GM12878 (cell line): ENCODE data around the gene KATNBL1. TPM values are rescaled to one million over a fixed set of nuclear protein-coding genes. Genes with fewer than 3 reads are reported as not detected.

Source experiments
- ATAC-seq: fragments of 200-7000 bp; cut with Tn5 transposase; 3 replicates; pipeline ENCODE4 v1.9.1; 2020; ENCODE audit warnings: mild to moderate bottlenecking, moderate library complexity
- BruUV-seq: library from RNA; stranded (reverse); fragments of 400-500 nt; replicated peaks from 2 replicates; lab custom pipeline; 2021; lab: Mats Ljungman, UMichigan
- CTCF ChIA-PET: fragments of 300-600 bp; sonication (Branson Sonifier 250); formaldehyde crosslinking; extraction: SDS; loops from one replicate; lab custom pipeline; 2021; ENCODE audit warnings: inconsistent platforms; lab: Yijun Ruan, JAX
- POLR2A ChIA-PET: fragments of 350-600 bp; formaldehyde crosslinking; extraction: SDS; loops from one replicate; lab custom pipeline; 2021; ENCODE audit warnings: inconsistent platforms; lab: Charles Lee
- RAD21 ChIA-PET: fragments of 300-600 bp; sonication (Branson Sonifier 250); formaldehyde crosslinking; loops from one replicate; lab custom pipeline; 2023; ENCODE audit warnings: antibody characterized with exemption; ENCODE audit not compliant: unreplicated experiment; lab: Charles Lee
- SMC1A ChIA-PET: fragments of 300-600 bp; sonication (Branson Sonifier 250); formaldehyde crosslinking; loops from one replicate; lab custom pipeline; 2023; ENCODE audit not compliant: unreplicated experiment, uncharacterized antibody; lab: Charles Lee
- DNase-seq: peaks from one replicate; pipeline ENCODE4 v3.0.0-alpha.2; 2011; ENCODE audit warnings: low read depth, low spot score
- FAIRE-seq: peaks from 3 replicates; lab custom pipeline; 2011; peaks lifted over from hg19 to GRCh38; lab: Jason Lieb, UNC
- H2AFZ ChIP-seq: 2 replicates; pipeline ENCODE4 v1.6.0; 2011; ENCODE audit warnings: low read depth, low read length, control low read depth; ENCODE audit not compliant: control insufficient read depth
- H3K27ac ChIP-seq: 2 replicates; pipeline ENCODE4 v1.5.1; 2011; ENCODE audit warnings: control low read depth; ENCODE audit not compliant: control insufficient read depth, insufficient read depth
- H3K27me3 ChIP-seq, 2 experiments: replicated peaks in 1 of 2; 2 replicates each; pipeline versions ENCODE4 v1.6.0 to v1.6.1; 2011; ENCODE audit warnings: low read length in 1 of 2; ENCODE audit not compliant: control insufficient read depth in 2 of 2, insufficient read depth in 2 of 2
- H3K36me3 ChIP-seq, 2 experiments: 2 replicates each; pipeline ENCODE4 v1.5.1; 2011; ENCODE audit warnings: low read length in 1 of 2; ENCODE audit not compliant: control insufficient read depth in 2 of 2, insufficient read depth in 2 of 2
- H3K4me1 ChIP-seq: 2 replicates; pipeline ENCODE4 v1.6.1; 2011; ENCODE audit warnings: mild to moderate bottlenecking, low read length, moderate library complexity, mixed read lengths; ENCODE audit not compliant: control insufficient read depth, insufficient read depth
- H3K4me2 ChIP-seq: 2 replicates; pipeline ENCODE4 v1.6.0; 2011; ENCODE audit warnings: control low read depth; ENCODE audit not compliant: control insufficient read depth, insufficient read depth
- H3K4me3 ChIP-seq: fragments of 200-600 bp; sonication (generic); 2 replicates; pipeline ENCODE4 v1.5.1; 2016
- H3K79me2 ChIP-seq: 2 replicates; pipeline ENCODE4 v1.6.0; 2011; ENCODE audit warnings: low read length; ENCODE audit not compliant: control insufficient read depth, insufficient read depth
- H3K9ac ChIP-seq: 2 replicates; pipeline ENCODE4 v1.8.0; 2011; ENCODE audit warnings: low read length, control low read depth, mixed read lengths; ENCODE audit not compliant: control insufficient read depth, insufficient read depth
- H3K9me3 ChIP-seq: replicated peaks from 3 replicates; pipeline ENCODE4 v1.5.1; 2011; ENCODE audit warnings: mild to moderate bottlenecking, low read length; ENCODE audit not compliant: control insufficient read depth, insufficient read depth
- H4K20me1 ChIP-seq: 2 replicates; pipeline ENCODE4 v1.6.0; 2011; ENCODE audit not compliant: control insufficient read depth, insufficient read depth
- CREM ChIP-seq: IDR thresholded peaks from 2 replicates; pipeline ENCODE4 v1.6.1; 2014; ENCODE audit warnings: antibody characterized with exemption, low read depth
- WGBS: methylation state at CpG from one replicate; pipeline ENCODE4 v1.1.6; 2016; ENCODE audit warnings: low lambda C conversion rate; ENCODE audit not compliant: insufficient replicate concordance, insufficient coverage; ENCODE audit errors: missing lambda C conversion rate; 5-methylcytosine and 5-hydroxymethylcytosine counted together
- in situ Hi-C: fragments of 300-500 bp; cut with MboI; formaldehyde crosslinking; loops from 9 replicates; pipeline ENCODE4 v1.14.3; 2018; ENCODE audit warnings: mixed read lengths
- intact Hi-C: fragments of 100-400 bp; cut with micrococcal nuclease; formaldehyde crosslinking; loops from one replicate; pipeline ENCODE4 v1.14.2; 2022; ENCODE audit not compliant: unreplicated experiment
- polyA plus RNA-seq, 11 experiments: library from polyadenylated mRNA; depleted of rRNA in 4 of 11; unstranded in 6 of 11; stranded (reverse) in 5 of 11; fragments of >200 nt; fragmentation: Nextera tagmentation in 4 of 11; fragmentation: Illumina TruSeq in 1 of 11; extraction: Ambion mirVana in 4 of 11; extraction: Trizol in 1 of 11; gene quantifications; 1 replicate in 1 of 11; 2 replicates in 10 of 11; pipeline versions ENCODE4 v1.2.1 to v1.2.3, GENCODE V29; 2011 to 2016; ENCODE audit warnings: inconsistent platforms in 2 of 11, missing spikeins in 2 of 11, low read depth in 1 of 11
- total RNA-seq, 4 experiments: library from RNA; depleted of rRNA in 3 of 4; stranded (reverse); fragments of >200 nt in 3 of 4; fragmentation: Illumina TruSeq in 1 of 4; extraction: Trizol in 1 of 4; gene quantifications; 2 replicates each; pipeline versions ENCODE4 v1.2.1 to v1.2.3, GENCODE V29; 2013 to 2021
- TF ChIP-seq, protein P1 (sequence below): IDR thresholded peaks from 2 replicates; pipeline ENCODE4 v1.6.1; 2011; ENCODE audit warnings: low read depth, low read length, improper control_type of control experiment, borderline replicate concordance
- TF ChIP-seq, protein P2 (sequence below): fragments of 450-650 bp; IDR thresholded peaks from 2 replicates; pipeline ENCODE4 v1.6.1; 2017; ENCODE audit warnings: mild to moderate bottlenecking, moderate library complexity
- TF ChIP-seq, protein P3 (sequence below): fragments of 450-650 bp; IDR thresholded peaks from 2 replicates; pipeline ENCODE4 v1.6.1; 2017; ENCODE audit warnings: mild to moderate bottlenecking, moderate library complexity

KATNBL1 gene
- total and polyA plus RNA-seq, 10 of the 15 experiments (the other 5 are each of a cell fraction or from before 2014, with no cell fraction given): 7.8 to 58.8 (median 30.1) TPM

DNA sequence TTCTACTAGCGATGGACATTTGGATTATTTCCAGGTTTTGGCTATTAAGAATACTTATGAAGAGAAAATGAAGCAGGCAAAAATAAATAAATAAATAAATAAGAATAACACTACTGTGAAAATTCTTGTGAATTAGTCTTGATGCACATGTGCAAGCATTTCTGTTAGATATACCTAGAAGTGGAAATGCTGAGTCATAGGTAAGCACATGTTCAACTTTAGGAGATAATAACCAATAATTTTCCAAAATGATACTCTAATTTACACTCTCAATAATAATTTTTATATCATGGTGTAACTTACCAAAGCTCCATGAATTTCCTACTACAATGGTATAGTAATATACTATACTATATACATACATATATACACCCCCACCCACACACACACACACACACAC is 38.3 kb upstream of the KATNBL1 start:
- Histone ChIP-seq H3K9me3 (no peaks in the 10 kb centered on the region), H3K27ac (no peak overlapping the region), H3K27me3 (no peaks in the 10 kb centered on the region), H2AFZ (no peak overlapping the region), H3K4me3 (no peak overlapping the region), H3K4me1 (no peaks in the 10 kb centered on the region), H3K4me2 (no peak overlapping the region), H3K36me3 (peaks cover 4 to 40% of the 10 kb centered on the region in 2 experiments), H3K79me2 (no peaks in the 10 kb centered on the region), H3K9ac (no peak overlapping the region), H4K20me1 (no peaks in the 10 kb centered on the region)
- ChIA-PET SMC1A (interaction anchor here (1.0 to 1.9 kb wide), 3 partner anchors 10 to 119 kb away, joined by 3 to 5 read pairs (median 4); partner anchors contain the start of gene LPCAT4), RAD21 (interaction anchor here (1.3 to 1.4 kb wide), 2 partner anchors 80 to 119 kb away, joined by 3 to 7 read pairs; partner anchors contain the start of gene LPCAT4), CTCF (interaction anchor here (0.8 to 1.7 kb wide), 3 partner anchors 22 to 120 kb away, joined by 3 to 4 read pairs (median 4); no protein-coding TSS in a partner anchor), POLR2A (interaction anchor here (0.5 kb wide), 1 partner anchor 104 kb away, joined by 4 read pairs; no protein-coding TSS in a partner anchor)
- TF ChIP-seq, protein P1, sequence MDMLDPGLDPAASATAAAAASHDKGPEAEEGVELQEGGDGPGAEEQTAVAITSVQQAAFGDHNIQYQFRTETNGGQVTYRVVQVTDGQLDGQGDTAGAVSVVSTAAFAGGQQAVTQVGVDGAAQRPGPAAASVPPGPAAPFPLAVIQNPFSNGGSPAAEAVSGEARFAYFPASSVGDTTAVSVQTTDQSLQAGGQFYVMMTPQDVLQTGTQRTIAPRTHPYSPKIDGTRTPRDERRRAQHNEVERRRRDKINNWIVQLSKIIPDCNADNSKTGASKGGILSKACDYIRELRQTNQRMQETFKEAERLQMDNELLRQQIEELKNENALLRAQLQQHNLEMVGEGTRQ: no peak
- TF ChIP-seq, protein P2, sequence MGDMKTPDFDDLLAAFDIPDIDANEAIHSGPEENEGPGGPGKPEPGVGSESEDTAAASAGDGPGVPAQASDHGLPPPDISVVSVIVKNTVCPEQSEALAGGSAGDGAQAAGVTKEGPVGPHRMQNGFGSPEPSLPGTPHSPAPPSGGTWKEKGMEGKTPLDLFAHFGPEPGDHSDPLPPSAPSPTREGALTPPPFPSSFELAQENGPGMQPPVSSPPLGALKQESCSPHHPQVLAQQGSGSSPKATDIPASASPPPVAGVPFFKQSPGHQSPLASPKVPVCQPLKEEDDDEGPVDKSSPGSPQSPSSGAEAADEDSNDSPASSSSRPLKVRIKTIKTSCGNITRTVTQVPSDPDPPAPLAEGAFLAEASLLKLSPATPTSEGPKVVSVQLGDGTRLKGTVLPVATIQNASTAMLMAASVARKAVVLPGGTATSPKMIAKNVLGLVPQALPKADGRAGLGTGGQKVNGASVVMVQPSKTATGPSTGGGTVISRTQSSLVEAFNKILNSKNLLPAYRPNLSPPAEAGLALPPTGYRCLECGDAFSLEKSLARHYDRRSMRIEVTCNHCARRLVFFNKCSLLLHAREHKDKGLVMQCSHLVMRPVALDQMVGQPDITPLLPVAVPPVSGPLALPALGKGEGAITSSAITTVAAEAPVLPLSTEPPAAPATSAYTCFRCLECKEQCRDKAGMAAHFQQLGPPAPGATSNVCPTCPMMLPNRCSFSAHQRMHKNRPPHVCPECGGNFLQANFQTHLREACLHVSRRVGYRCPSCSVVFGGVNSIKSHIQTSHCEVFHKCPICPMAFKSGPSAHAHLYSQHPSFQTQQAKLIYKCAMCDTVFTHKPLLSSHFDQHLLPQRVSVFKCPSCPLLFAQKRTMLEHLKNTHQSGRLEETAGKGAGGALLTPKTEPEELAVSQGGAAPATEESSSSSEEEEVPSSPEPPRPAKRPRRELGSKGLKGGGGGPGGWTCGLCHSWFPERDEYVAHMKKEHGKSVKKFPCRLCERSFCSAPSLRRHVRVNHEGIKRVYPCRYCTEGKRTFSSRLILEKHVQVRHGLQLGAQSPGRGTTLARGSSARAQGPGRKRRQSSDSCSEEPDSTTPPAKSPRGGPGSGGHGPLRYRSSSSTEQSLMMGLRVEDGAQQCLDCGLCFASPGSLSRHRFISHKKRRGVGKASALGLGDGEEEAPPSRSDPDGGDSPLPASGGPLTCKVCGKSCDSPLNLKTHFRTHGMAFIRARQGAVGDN: no peak
- no peak for TF ChIP-seq CREM
- TF ChIP-seq, protein P3, sequence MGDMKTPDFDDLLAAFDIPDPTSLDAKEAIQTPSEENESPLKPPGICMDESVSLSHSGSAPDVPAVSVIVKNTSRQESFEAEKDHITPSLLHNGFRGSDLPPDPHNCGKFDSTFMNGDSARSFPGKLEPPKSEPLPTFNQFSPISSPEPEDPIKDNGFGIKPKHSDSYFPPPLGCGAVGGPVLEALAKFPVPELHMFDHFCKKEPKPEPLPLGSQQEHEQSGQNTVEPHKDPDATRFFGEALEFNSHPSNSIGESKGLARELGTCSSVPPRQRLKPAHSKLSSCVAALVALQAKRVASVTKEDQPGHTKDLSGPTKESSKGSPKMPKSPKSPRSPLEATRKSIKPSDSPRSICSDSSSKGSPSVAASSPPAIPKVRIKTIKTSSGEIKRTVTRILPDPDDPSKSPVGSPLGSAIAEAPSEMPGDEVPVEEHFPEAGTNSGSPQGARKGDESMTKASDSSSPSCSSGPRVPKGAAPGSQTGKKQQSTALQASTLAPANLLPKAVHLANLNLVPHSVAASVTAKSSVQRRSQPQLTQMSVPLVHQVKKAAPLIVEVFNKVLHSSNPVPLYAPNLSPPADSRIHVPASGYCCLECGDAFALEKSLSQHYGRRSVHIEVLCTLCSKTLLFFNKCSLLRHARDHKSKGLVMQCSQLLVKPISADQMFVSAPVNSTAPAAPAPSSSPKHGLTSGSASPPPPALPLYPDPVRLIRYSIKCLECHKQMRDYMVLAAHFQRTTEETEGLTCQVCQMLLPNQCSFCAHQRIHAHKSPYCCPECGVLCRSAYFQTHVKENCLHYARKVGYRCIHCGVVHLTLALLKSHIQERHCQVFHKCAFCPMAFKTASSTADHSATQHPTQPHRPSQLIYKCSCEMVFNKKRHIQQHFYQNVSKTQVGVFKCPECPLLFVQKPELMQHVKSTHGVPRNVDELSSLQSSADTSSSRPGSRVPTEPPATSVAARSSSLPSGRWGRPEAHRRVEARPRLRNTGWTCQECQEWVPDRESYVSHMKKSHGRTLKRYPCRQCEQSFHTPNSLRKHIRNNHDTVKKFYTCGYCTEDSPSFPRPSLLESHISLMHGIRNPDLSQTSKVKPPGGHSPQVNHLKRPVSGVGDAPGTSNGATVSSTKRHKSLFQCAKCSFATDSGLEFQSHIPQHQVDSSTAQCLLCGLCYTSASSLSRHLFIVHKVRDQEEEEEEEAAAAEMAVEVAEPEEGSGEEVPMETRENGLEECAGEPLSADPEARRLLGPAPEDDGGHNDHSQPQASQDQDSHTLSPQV: no peak
- ATAC-seq: no peak
- no peak for FAIRE-seq
- intact Hi-C loops: no loop called here
- no TSS peak for BruUV-seq
- WGBS: 100% methylated on average over 1 of the region's 1 CpG
- in situ Hi-C loops: loop anchor here (25.0 kb wide), 1 partner anchor 339 kb away; the partner anchor contains the start of gene GOLGA8B
- DNase-seq: no peak
